IPS-20b (cell line): Measurements from ENCODE around the gene PTCD2.

Source experiments
- H3K27ac ChIP-seq: one replicate; pipeline ENCODE4 v1.5.1; 2013; ENCODE audit warnings: low read length
- H3K27me3 ChIP-seq: 2 replicates; pipeline ENCODE4 v1.6.1; 2013; ENCODE audit warnings: mild to moderate bottlenecking, low read length, inconsistent platforms; ENCODE audit not compliant: insufficient read depth
- H3K36me3 ChIP-seq: 2 replicates; pipeline ENCODE4 v1.6.1; 2013; ENCODE audit warnings: low read depth, mild to moderate bottlenecking, inconsistent platforms, low read length, moderate library complexity; ENCODE audit not compliant: insufficient read depth
- H3K4me1 ChIP-seq: 2 replicates; pipeline ENCODE4 v1.6.1; 2013; ENCODE audit warnings: mild to moderate bottlenecking, control low read depth, inconsistent platforms, low read length, moderate library complexity; ENCODE audit not compliant: insufficient read depth
- H3K4me3 ChIP-seq: 2 replicates; pipeline ENCODE4 v1.5.1; 2013; ENCODE audit warnings: mild to moderate bottlenecking, low read length, inconsistent platforms
- H3K9ac ChIP-seq: 2 replicates; pipeline ENCODE4 v1.6.1; 2013; ENCODE audit warnings: low read depth, mild to moderate bottlenecking, inconsistent platforms, low read length, moderate library complexity
- H3K9me3 ChIP-seq: 2 replicates; pipeline ENCODE4 v1.6.1; 2013; ENCODE audit warnings: mild to moderate bottlenecking, low read depth, low read length, inconsistent platforms; ENCODE audit not compliant: insufficient read depth

PTCD2 gene

DNA sequence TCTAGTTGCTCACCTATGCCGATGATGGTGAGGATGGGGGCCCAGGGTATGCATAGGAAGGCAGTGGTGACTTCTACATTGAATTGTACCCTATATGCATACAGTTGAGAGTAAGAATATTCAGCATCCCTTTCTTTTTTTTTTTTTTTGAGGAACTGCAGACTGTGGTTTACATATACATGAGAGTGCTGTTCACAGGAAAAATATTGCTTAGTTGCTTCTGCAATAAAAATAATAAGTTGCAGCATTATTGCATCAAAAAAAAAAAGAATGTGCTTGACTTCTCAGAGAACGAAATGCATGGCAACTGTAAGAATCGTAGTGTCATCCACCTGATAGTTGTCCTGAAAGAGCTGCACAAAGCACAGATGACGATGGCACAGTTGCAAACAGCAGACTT is 52.8 kb downstream of the PTCD2 start:
- Histone ChIP-seq H3K36me3 (no peaks in the 10 kb centered on the region), H3K9ac (no peak overlapping the region), H3K4me3 (no peak overlapping the region), H3K9me3 (no peaks in the 10 kb centered on the region), H3K4me1 (peaks cover 10% of the 10 kb centered on the region; the same call in 1 of the 2 replicates), H3K27me3 (no peaks in the 10 kb centered on the region), H3K27ac (no peak overlapping the region)

DNA sequence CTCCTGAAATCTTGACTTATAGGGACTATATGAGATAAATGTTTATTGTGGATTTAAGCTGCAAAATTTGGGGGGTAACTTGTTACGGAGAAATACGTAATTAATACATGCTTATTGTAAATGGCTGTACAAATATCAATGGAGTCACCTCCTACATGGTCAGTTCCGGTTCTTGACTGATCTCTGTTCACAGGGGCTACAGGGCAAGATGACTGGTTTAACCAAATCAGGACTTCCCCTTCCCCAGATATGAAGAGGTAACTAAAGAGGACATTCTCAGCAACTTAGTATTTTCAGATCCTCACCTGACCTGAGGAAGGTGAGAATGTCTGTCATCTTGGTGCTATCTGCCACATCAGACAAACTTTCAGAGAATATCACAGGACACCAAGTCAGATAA is 54.7 kb downstream of the PTCD2 start:
- no peak overlapping the region for H3K4me3 ChIP-seq
- no peak overlapping the region for H3K9ac ChIP-seq
- peaks cover 3% of the 10 kb centered on the region; the same call in 1 of the 2 replicates for H3K4me1 ChIP-seq
- H3K9me3 ChIP-seq: no peaks in the 10 kb centered on the region
- no peak overlapping the region for H3K27ac ChIP-seq
- no peaks in the 10 kb centered on the region for H3K27me3 ChIP-seq
- H3K36me3 ChIP-seq: no peaks in the 10 kb centered on the region

DNA sequence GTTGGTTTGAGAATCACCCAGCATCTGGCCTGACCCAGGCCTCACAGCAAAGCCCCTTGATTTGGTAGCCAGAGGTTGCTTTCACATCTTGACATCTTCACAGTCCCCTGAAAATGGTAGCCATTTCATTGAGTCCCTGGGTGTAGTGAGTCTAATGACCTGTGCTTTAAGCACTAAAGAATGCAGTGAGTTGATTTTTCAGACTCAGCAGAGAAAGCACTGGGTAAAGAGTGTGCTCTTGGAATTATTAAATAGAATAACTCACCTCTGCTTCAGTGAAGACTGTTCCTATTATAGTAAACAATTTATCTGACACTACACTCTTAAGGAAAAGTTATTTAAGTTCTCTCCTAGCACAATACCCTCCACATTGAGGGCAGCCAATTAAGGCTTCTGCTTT is 56.2 kb downstream of the PTCD2 start:
- no peak overlapping the region for H3K4me3 ChIP-seq
- no peaks in the 10 kb centered on the region for H3K4me1 ChIP-seq
- H3K36me3 ChIP-seq: no peaks in the 10 kb centered on the region
- H3K27me3 ChIP-seq: no peaks in the 10 kb centered on the region
- no peaks in the 10 kb centered on the region for H3K9me3 ChIP-seq
- no peak overlapping the region for H3K27ac ChIP-seq
- no peak overlapping the region for H3K9ac ChIP-seq

DNA sequence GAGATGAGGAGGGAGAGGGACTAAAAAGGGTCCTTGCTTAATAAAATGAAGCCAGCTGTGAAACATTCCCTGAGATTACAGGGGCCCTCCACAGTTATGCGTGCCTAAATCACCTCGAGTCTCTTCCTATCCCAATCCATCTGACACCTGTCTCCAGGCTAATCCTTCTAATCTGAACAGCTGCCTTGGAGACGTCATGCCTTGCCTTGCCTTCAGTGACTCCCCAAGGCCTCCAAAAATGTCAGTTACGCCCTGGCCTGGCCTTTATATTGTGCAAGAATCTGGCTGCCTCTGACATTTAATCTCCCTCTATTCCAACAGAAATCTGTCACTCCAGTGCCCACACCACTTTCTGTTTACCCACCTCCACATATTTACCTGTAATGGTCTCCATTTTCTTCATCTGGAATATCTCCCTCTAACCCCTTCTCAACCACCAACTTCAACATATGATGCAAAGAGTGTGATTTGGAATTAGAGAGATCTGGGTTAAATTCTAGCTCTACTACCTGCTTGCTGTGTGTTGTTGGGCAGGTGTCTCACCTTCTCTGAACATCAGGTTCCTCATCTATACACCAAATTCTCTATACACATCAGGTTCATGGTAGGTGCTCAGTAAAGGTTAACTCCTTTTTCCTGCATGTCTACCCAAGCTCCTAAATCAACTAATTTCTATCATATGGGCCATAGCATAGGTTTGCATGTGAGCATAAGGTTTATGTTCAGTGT is 57.9 kb downstream of the PTCD2 start:
- H3K9ac ChIP-seq: no peak overlapping the region
- H3K9me3 ChIP-seq: no peaks in the 10 kb centered on the region
- no peaks in the 10 kb centered on the region for H3K4me1 ChIP-seq
- H3K27me3 ChIP-seq: no peaks in the 10 kb centered on the region
- no peak overlapping the region for H3K4me3 ChIP-seq
- no peaks in the 10 kb centered on the region for H3K36me3 ChIP-seq
- no peak overlapping the region for H3K27ac ChIP-seq

DNA sequence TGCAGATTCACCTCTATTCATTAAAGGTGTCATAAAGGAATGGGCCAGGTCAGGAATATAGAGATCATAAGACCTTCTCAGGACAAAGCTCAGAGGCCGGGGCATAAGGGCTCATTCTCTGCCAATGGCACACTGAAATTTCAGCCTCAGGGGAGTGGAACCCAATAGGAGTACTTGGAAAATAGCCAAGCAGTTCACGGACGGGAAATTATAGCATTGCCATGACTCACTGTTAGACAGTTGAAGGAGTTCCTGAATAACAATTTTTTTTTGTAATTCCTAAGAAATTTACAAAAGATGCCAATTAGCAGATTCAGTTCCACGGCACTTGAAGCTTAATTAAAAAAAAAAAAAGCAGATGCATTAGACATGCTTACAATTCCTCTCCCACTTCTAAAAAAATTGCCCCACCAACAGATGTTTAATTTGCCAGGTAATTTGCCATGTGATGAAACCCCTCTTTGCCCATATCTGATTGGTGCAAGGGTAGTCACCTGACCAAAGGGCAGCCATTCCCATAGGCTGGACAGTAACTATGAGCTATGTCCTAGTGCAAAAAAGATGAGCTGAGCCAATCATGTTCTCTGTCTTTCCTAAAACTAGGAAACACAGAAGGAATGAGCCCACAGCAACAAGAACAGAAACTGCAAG is 58.6 kb downstream of the PTCD2 start:
- Histone ChIP-seq H3K9me3 (no peaks in the 10 kb centered on the region), H3K4me3 (no peak overlapping the region), H3K36me3 (no peaks in the 10 kb centered on the region), H3K27me3 (no peaks in the 10 kb centered on the region), H3K4me1 (no peaks in the 10 kb centered on the region), H3K27ac (no peak overlapping the region), H3K9ac (no peak overlapping the region)

DNA sequence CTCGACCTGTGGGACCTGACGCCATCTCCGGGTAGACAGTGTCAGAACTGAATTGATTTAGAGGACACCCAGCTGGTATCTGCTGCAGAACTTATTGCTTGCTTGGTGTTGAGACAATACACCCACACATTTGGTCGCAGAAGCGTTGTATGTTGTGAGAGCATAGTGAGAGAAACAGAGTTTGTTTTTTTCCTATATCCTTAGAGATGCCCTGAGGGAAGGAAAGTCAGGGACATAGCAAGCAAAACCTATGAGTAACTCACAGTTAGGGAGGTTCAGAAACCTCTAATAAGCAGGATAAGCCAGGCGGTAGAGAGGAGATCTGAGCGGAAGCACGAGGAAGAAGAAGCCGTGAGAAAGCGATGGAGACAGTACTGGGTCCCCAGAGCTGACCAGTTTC is 59.8 kb downstream of the PTCD2 start:
- no peaks in the 10 kb centered on the region for H3K9me3 ChIP-seq
- H3K4me3 ChIP-seq: no peak overlapping the region
- H3K27me3 ChIP-seq: no peaks in the 10 kb centered on the region
- no peaks in the 10 kb centered on the region for H3K36me3 ChIP-seq
- no peak overlapping the region for H3K27ac ChIP-seq
- H3K4me1 ChIP-seq: no peaks in the 10 kb centered on the region
- H3K9ac ChIP-seq: no peak overlapping the region

DNA sequence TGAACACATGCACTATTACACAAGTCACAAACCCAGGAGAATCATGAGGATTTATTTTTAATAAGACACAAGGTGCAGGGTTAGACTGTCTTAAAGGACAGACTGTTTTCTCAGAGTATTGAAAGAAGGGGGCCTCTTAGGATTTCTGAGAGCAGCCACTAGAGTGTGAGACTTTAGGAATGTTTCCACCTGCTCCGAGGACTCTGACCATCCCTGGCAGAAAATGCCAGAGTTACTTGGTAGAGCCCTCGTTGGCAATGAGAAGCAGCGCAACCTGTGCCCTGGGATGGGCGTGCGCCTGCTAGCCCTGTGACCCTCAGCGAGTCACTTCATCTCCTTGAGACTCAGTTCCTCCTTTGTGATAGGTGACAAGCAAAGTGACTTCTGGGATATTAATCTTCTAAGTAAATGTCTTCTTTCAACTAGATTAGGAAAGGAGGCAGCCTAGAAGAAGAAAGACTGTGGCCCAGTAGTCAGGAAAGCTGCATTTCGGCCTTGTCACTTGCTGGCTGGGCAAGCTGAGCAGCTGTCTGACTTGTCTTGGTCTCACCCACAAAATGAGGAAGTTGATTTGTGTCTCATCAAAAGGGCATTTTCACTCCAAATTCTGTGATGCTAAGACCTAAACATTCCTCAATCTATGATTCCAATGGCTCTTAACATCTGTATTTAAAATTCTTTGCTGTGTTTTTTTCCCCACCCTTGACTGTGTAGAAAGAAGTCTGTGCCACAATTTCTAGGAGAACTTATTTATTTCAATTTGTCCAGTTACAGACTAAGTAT is 60.5 kb downstream of the PTCD2 start:
- Histone ChIP-seq H3K27me3 (no peaks in the 10 kb centered on the region), H3K4me3 (no peak overlapping the region), H3K9me3 (no peaks in the 10 kb centered on the region), H3K27ac (no peak overlapping the region), H3K4me1 (no peaks in the 10 kb centered on the region), H3K9ac (no peak overlapping the region), H3K36me3 (no peaks in the 10 kb centered on the region)

DNA sequence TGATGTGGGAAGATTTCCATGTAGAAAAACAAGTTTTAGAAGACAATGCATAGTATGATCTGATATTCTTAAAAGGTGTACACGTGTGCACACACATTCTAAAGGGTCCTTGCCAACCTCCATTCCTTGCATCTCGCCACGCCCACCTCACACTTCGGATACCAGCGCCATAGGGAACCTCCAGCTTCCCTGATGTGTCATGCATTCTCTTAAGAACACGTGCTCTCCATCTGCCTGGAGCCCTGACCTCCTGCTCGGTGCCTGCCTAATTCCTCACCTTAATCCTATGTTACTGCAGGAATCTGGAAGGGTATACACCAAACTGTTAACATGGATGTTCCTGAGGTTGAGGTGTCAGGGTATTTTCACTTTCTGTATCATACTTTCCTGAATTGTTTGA is 63.1 kb downstream of the PTCD2 start:
- Histone ChIP-seq H3K9ac (no peak overlapping the region), H3K4me1 (no peaks in the 10 kb centered on the region), H3K9me3 (no peaks in the 10 kb centered on the region), H3K4me3 (no peak overlapping the region), H3K27ac (no peak overlapping the region), H3K27me3 (no peaks in the 10 kb centered on the region), H3K36me3 (no peaks in the 10 kb centered on the region)

DNA sequence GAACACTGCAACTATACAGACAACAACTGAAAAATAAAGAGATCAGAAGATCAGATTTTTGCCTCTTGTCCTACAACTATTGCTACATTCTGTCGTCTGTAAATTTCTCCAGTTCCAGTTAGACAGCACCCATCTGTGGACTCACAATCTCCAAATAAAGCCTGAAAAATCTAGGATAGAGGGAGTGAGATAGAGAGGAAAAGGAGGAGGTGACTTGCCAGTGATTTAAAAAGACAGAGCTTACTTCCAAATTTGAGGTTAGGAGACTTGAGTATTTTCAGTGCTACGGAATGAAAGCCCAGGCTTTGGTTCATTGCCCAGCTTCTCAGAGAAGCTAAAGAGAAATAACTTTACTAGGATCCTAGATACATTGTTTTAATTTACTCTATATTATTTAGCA is 63.6 kb downstream of the PTCD2 start:
- Histone ChIP-seq H3K4me3 (no peak overlapping the region), H3K27me3 (no peaks in the 10 kb centered on the region), H3K27ac (no peak overlapping the region), H3K36me3 (no peaks in the 10 kb centered on the region), H3K9me3 (no peaks in the 10 kb centered on the region), H3K9ac (no peak overlapping the region), H3K4me1 (no peaks in the 10 kb centered on the region)

DNA sequence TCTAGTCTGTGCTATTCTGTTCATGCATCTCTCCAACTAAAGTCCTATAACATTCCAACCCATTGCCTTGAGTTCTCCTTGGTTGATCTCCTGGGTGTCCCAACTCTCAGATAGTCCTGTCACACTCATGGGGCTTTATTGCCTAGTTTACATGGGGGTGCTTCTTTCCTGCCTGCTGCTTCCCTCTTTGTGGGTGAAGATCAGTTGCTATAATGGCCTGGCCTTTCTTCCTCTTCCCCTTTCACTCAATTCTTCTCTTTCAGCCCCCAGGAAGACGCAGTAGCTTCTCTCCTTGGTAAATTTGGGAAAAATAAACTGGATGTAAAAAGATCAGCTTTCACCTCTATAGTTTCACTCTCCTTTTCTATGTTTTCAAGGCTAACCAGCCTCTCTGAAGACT is 66.5 kb downstream of the PTCD2 start:
- Histone ChIP-seq H3K4me3 (no peak overlapping the region), H3K27ac (no peak overlapping the region), H3K9me3 (no peaks in the 10 kb centered on the region), H3K4me1 (no peaks in the 10 kb centered on the region), H3K27me3 (no peaks in the 10 kb centered on the region), H3K36me3 (no peaks in the 10 kb centered on the region), H3K9ac (no peak overlapping the region)

DNA sequence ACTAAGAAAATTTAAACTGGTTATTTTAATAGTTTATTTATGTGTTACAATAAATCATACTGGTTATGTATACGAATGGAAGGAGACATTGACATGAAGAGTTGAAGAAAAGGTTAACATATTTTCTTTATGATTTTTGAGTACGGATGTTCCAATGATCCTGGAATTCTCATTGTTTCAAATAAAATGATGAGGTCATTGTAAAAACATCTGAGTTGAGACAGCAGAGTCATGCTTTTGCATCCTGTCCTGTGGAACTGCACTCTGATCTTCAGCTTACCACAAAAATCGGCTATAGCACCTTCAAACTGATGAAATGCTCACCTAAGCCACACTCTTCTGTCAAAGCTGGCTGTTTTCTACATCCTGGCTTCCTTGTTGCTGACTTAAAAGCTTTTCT is 67.8 kb downstream of the PTCD2 start:
- H3K27me3 ChIP-seq: no peaks in the 10 kb centered on the region
- H3K9me3 ChIP-seq: no peaks in the 10 kb centered on the region
- H3K36me3 ChIP-seq: no peaks in the 10 kb centered on the region
- no peak overlapping the region for H3K9ac ChIP-seq
- H3K27ac ChIP-seq: no peak overlapping the region
- no peaks in the 10 kb centered on the region for H3K4me1 ChIP-seq
- H3K4me3 ChIP-seq: no peak overlapping the region

DNA sequence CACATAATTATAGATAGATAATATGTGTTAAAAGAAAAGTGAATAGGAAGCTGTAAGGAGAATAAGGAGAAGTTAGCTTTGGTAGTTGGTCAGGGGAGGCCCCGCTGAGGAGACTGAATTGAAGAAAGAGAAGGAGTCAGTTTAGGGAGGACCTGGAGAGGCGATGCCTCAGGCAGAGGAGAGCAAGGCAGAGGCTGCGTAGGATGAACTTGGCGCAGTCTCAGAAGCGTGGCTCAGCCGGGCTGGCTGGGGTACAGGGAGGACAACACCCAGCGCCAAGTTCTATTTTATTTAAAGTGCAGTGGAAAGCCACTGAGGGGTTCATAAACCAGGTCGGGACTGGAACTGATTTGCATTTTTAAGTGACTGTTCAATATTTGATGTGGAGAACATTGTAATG is 68.5 kb downstream of the PTCD2 start:
- H3K9me3 ChIP-seq: no peaks in the 10 kb centered on the region

More for the DNA sequence above, 68.5 kb downstream of the PTCD2 start:
- Histone ChIP-seq H3K36me3 (no peaks in the 10 kb centered on the region), H3K9ac (no peak overlapping the region), H3K27me3 (no peaks in the 10 kb centered on the region), H3K27ac (no peak overlapping the region), H3K4me1 (no peaks in the 10 kb centered on the region), H3K4me3 (no peak overlapping the region)
